OCI-LY7 (cell line): ENCODE data around the gene CDK17. TPM values are rescaled to one million over a fixed set of nuclear protein-coding genes. Genes with fewer than 3 reads are reported as not detected.

Experiments used
- BruUV-seq: library from RNA; stranded (reverse); fragments of 400-500 nt; replicated peaks from 2 replicates; lab custom pipeline; 2021; lab: Mats Ljungman, UMichigan
- CTCF ChIA-PET: fragments of 300-600 bp; sonication (Branson Sonifier 250); formaldehyde crosslinking; loops from one replicate; lab custom pipeline; 2022; ENCODE audit warnings: antibody characterized with exemption; ENCODE audit not compliant: unreplicated experiment; lab: Charles Lee
- POLR2A ChIA-PET: fragments of 300-600 bp; sonication (Branson Sonifier 250); formaldehyde crosslinking; loops from one replicate; lab custom pipeline; 2022; ENCODE audit warnings: antibody characterized with exemption; lab: Charles Lee
- DNase-seq: peaks from one replicate; pipeline ENCODE4 v3.0.0-alpha.2; 2015; ENCODE audit warnings: low spot score
- H2AFZ ChIP-seq: fragments of 200-600 bp; sonication (generic), shearing (Covaris generic); 2 replicates; pipeline ENCODE4 v1.6.1; 2014; ENCODE audit warnings: mild to moderate bottlenecking, antibody characterized with exemption, low read length, moderate library complexity
- H3K27ac ChIP-seq: fragments of 200-600 bp; sonication (generic); 2 replicates; pipeline ENCODE4 v1.5.1; 2014; ENCODE audit warnings: mixed run types, low read depth, mild to moderate bottlenecking, moderate library complexity, low read length, inconsistent platforms; ENCODE audit not compliant: poor library complexity, severe bottlenecking
- H3K36me3 ChIP-seq: fragments of 200-600 bp; sonication (generic); 2 replicates; pipeline ENCODE4 v1.6.1; 2014; ENCODE audit warnings: mild to moderate bottlenecking, antibody characterized with exemption, low read length, moderate library complexity, mixed read lengths; ENCODE audit not compliant: insufficient read depth
- H3K4me1 ChIP-seq: fragments of 200-600 bp; sonication (generic); 2 replicates; pipeline ENCODE4 v1.5.1; 2014; ENCODE audit warnings: mild to moderate bottlenecking, low read length; ENCODE audit not compliant: insufficient read depth, poor library complexity, severe bottlenecking
- H3K4me2 ChIP-seq: fragments of 200-600 bp; sonication (generic); 2 replicates; pipeline ENCODE4 v1.6.1; 2014; ENCODE audit warnings: mild to moderate bottlenecking, low read length
- H3K4me3 ChIP-seq: fragments of 200-600 bp; sonication (generic); 2 replicates; pipeline ENCODE4 v1.5.1; 2014; ENCODE audit warnings: mild to moderate bottlenecking, low read depth, low read length; ENCODE audit not compliant: poor library complexity, severe bottlenecking
- H3K79me2 ChIP-seq: fragments of 200-600 bp; sonication (generic); 2 replicates; pipeline ENCODE4 v1.6.1; 2016; ENCODE audit warnings: low read depth, mild to moderate bottlenecking, low read length, moderate library complexity, mixed read lengths; ENCODE audit not compliant: insufficient read depth
- H3K9me2 ChIP-seq: fragments of 200-600 bp; sonication (generic); 2 replicates; pipeline ENCODE4 v1.6.1; 2016; ENCODE audit warnings: mild to moderate bottlenecking, low read length, mixed read lengths; ENCODE audit not compliant: insufficient read depth
- H3K9me3 ChIP-seq: fragments of 200-600 bp; sonication (generic); 2 replicates; pipeline ENCODE4 v1.6.1; 2014; ENCODE audit warnings: mild to moderate bottlenecking, mixed run types, low read length, mixed read lengths
- H4K20me1 ChIP-seq: fragments of 200-600 bp; sonication (generic); 2 replicates; pipeline ENCODE4 v1.6.1; 2014; ENCODE audit warnings: mild to moderate bottlenecking, antibody characterized with exemption, low read length, moderate library complexity, mixed read lengths; ENCODE audit not compliant: insufficient read depth
- CTCF ChIP-seq: fragments of 200-600 bp; sonication (generic); conservative IDR thresholded peaks from 2 replicates; pipeline ENCODE4 v1.5.1; 2014; ENCODE audit warnings: mild to moderate bottlenecking, antibody characterized with exemption, low read length, moderate library complexity, mixed read lengths
- EZH2phosphoT487 ChIP-seq: fragments of 200-600 bp; sonication (generic); IDR thresholded peaks from 2 replicates; pipeline ENCODE4 v1.6.1; 2018; ENCODE audit warnings: low read depth, borderline replicate concordance, mild to moderate bottlenecking, mixed run types, antibody characterized with exemption, low read length, moderate library complexity, mixed read lengths
- intact Hi-C: fragments of 100-400 bp; cut with micrococcal nuclease; formaldehyde crosslinking; loops from one replicate; pipeline ENCODE4 v1.10.0; 2022; ENCODE audit not compliant: unreplicated experiment
- total RNA-seq, 2 experiments: library from RNA; depleted of rRNA in 1 of 2; stranded (reverse); fragments of >200 nt in 1 of 2; shearing (Covaris generic) in 1 of 2; gene quantifications; 2 replicates each; pipeline ENCODE4 v1.2.3, GENCODE V29; 2014 to 2022

CDK17 gene
- total RNA-seq, 2 experiments from 2014 or later = 34.5 to 43.4 TPM

- no peaks in the 10 kb centered on the region for H3K4me1 ChIP-seq
- no TSS peak for BruUV-seq
- TF ChIP-seq EZH2phosphoT487 (no peak), CTCF (no peak)
- CTCF ChIA-PET = no interaction called here
- intact Hi-C loops = no loop called here
- H3K4me2 ChIP-seq = no peak overlapping the region
- DNase-seq = no peak
- POLR2A ChIA-PET = interaction anchor here (0.5 to 0.7 kb wide), 3 partner anchors 39 to 72 kb away, joined by 3 to 5 read pairs (median 3); no protein-coding TSS in a partner anchor
- H3K9me2 ChIP-seq = no peaks in the 10 kb centered on the region
- no peak overlapping the region for H2AFZ ChIP-seq
- no peak overlapping the region for H3K4me3 ChIP-seq
- no peaks in the 10 kb centered on the region for H3K79me2 ChIP-seq
- H3K36me3 ChIP-seq = peaks cover 84% of the 10 kb centered on the region
- H4K20me1 ChIP-seq = no peaks in the 10 kb centered on the region
- no peaks in the 10 kb centered on the region for H3K9me3 ChIP-seq
- H3K27ac ChIP-seq = no peak overlapping the region
These were observed 111.2 kb downstream of the CDK17 start for GRCh38 chr12:96289067-96289466.

DNA sequence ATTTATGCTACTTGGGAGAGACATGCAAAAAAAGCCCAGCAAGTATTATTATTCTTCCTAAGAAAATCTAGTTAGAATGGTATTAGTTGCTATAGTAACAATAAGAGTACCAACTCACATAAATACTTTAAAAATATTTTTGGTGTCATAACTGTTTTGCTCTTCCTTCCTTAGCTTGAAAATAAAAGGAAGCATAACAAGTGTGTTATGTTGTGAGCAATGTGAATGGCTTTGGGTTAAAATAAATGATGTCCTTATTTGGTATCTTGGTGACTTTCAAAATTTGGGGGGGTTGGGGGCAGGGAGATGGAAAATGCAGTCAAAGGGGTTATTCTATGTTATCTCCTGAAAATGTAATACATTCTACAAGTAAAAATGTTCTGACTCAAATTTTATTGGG lies 115.1 kb downstream of the CDK17 start:
- H3K79me2 ChIP-seq = no peaks in the 10 kb centered on the region
- TF ChIP-seq CTCF (no peak), EZH2phosphoT487 (no peak)
- H3K36me3 ChIP-seq = peaks cover 94% of the 10 kb centered on the region
- CTCF ChIA-PET = no interaction called here
- no peak overlapping the region for H3K4me3 ChIP-seq
- H3K4me1 ChIP-seq = no peaks in the 10 kb centered on the region
- no peak overlapping the region for H2AFZ ChIP-seq
- DNase-seq = no peak
- BruUV-seq = no TSS peak
- POLR2A ChIA-PET = interaction anchor here (0.7 kb wide), 2 partner anchors 18 to 43 kb away, joined by 3 to 4 read pairs; no protein-coding TSS in a partner anchor
- H3K4me2 ChIP-seq = no peak overlapping the region
- H3K27ac ChIP-seq = no peak overlapping the region
- H3K9me3 ChIP-seq = no peaks in the 10 kb centered on the region
- no peaks in the 10 kb centered on the region for H4K20me1 ChIP-seq
- no peaks in the 10 kb centered on the region for H3K9me2 ChIP-seq
- intact Hi-C loops = no loop called here

DNA sequence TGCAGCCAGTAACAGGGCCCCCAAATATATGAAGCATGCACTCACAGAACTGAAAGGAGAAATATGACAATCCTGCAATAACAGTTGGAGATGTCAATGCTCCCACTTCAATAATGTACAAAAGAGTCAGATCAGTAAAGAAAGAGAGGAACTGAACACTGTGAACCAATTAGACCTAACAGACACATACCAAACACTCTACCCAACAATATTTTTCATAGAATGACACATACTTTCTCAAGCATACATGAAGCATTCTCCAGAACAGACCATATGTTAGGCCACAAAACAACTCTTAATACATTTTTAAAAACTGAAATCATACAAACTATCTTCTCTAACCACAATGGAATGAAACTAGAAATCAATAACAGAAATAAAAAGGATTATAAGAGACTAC lies 125.9 kb downstream of the CDK17 start:
- no peak for DNase-seq
- Histone ChIP-seq H4K20me1 (no peaks in the 10 kb centered on the region), H3K79me2 (no peaks in the 10 kb centered on the region), H3K27ac (no peak overlapping the region), H2AFZ (no peak overlapping the region), H3K4me2 (no peak overlapping the region), H3K9me3 (no peaks in the 10 kb centered on the region), H3K4me3 (no peak overlapping the region), H3K4me1 (no peaks in the 10 kb centered on the region), H3K9me2 (no peaks in the 10 kb centered on the region), H3K36me3 (peaks cover 77% of the 10 kb centered on the region)
- ChIA-PET POLR2A (no interaction called here), CTCF (no interaction called here)
- intact Hi-C loops = no loop called here
- TF ChIP-seq CTCF (no peak), EZH2phosphoT487 (no peak)
- BruUV-seq = no TSS peak
